Lung (tissue), 12 donors: ENCODE results near the gene PAXX. TPM values are rescaled to one million over a fixed set of nuclear protein-coding genes. Genes with fewer than 3 reads are reported as not detected.
A peak's percentile ranks its signal among the peaks of the same experiment; 100 is the strongest.
"Not testable (repeated sequence)": the region's sequence is repeated elsewhere in the genome, so short reads cannot be mapped to it uniquely, and the experiment has no call there.

Experiments
- ATAC-seq: fragments of 200-7000 bp; cut with Tn5 transposase; one replicate; pipeline ENCODE4 v1.9.1; 2020; ENCODE audit warnings: moderate number of reproducible peaks; ENCODE audit not compliant: insufficient read depth, low FRiP score
- DNase-seq, 3 donors: peaks; one replicate each; pipeline ENCODE4 v3.0.0-alpha.2; 2013 to 2017
- H3K27ac ChIP-seq, 2 donors: one replicate each; pipeline ENCODE4 v1.5.1; 2013; ENCODE audit warnings: mild to moderate bottlenecking in 2 of 2, moderate library complexity in 2 of 2, control low read depth in 1 of 2, inconsistent platforms in 1 of 2, low read depth in 1 of 2, low read length in 1 of 2
- H3K27me3 ChIP-seq, 3 donors: one replicate each; pipeline ENCODE4 v1.5.1; 2013; ENCODE audit warnings: low read length in 2 of 3; ENCODE audit not compliant: control insufficient read depth in 3 of 3, insufficient read depth in 3 of 3
- H3K36me3 ChIP-seq, 4 donors: one replicate each; pipeline ENCODE4 v1.5.1; 2013; ENCODE audit warnings: low read length in 4 of 4, mild to moderate bottlenecking in 1 of 4, moderate library complexity in 1 of 4; ENCODE audit not compliant: control insufficient read depth in 4 of 4, insufficient read depth in 4 of 4
- H3K4me1 ChIP-seq, 5 donors: one replicate each; pipeline ENCODE4 v1.5.1; 2013; ENCODE audit warnings: low read length in 5 of 5, mild to moderate bottlenecking in 2 of 5, moderate library complexity in 1 of 5; ENCODE audit not compliant: control insufficient read depth in 5 of 5, insufficient read depth in 5 of 5
- H3K4me3 ChIP-seq: one replicate; pipeline ENCODE4 v1.5.1; 2013; ENCODE audit warnings: mild to moderate bottlenecking, control low read depth, moderate library complexity
- H3K9ac ChIP-seq, 2 donors: one replicate each; pipeline ENCODE4 v1.5.1; 2013; ENCODE audit warnings: low read length in 2 of 2, control low read depth in 1 of 2; ENCODE audit not compliant: insufficient read depth in 1 of 2
- H3K9me3 ChIP-seq, 4 donors: one replicate each; pipeline ENCODE4 v1.5.1; 2013; ENCODE audit warnings: low read length in 3 of 4, mild to moderate bottlenecking in 1 of 4, moderate library complexity in 1 of 4; ENCODE audit not compliant: control insufficient read depth in 4 of 4, insufficient read depth in 3 of 4
- WGBS, 2 donors: extraction: QIAGEN DNeasy Blood & Tissue Kit; methylation state at CpG; one replicate each; pipeline ENCODE4 v1.1.7; 2013; 5-methylcytosine and 5-hydroxymethylcytosine counted together
- polyA plus RNA-seq, 2 donors: library from polyadenylated mRNA; stranded (reverse); fragments of 200-250 nt; gene quantifications; one replicate each; pipeline ENCODE4 v1.2.1, GENCODE V29; 2013
- total RNA-seq, 2 donors: library from RNA; depleted of rRNA in 1 of 2; stranded (reverse); fragments of >200 nt in 1 of 2; gene quantifications; one replicate each; pipeline ENCODE4 v1.2.1, GENCODE V29; 2014 to 2021
- TF ChIP-seq, protein P1 (sequence below): IDR thresholded peaks from 2 replicates; pipeline ENCODE4 v1.5.1; 2012; ENCODE audit warnings: mild to moderate bottlenecking; ENCODE audit errors: control extremely low read depth, extremely low read depth
- donor health status: control.
- donor health status: control.
- donor health status: Bipolar disorder and iron deficiency.
- donor health status: healthy.
- donor health status: DM: yes; HTN: yes; CAD: no.

PAXX gene
- total and polyA plus RNA-seq, 4 donors, result 16.6 to 172 (median 59.4) TPM

DNA sequence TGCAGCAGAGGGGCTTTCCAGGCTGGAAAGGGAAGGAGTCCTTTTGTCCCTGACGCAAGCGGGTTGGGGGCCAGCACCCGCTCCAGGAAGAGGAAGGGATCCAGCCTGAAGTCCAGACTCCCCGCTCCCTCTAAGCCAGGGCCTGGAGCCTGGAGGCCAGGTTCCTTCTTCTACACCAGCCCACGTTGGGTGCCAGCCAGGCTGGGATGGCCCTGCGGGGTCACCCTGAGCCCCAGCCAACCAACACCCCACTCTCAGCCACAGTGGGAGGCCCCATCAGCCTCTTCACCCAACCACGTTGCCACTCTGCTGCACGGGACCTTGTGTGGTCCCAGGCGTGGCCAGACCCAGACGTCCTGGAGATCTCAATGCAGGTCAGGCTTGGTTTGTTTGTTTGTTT lies 40.6 kb downstream of the PAXX start:
- ATAC-seq (no peak), DNase-seq (no peak)
- H3K36me3 ChIP-seq, result peaks cover 0 to 2% (median 0%) of the 10 kb centered on the region in 4 donors
- 32 to 69% methylated on average over 10 of the region's 10 CpGs for WGBS, 2 donors
- H3K4me1 ChIP-seq, result peaks cover 0 to 13% (median 4%) of the 10 kb centered on the region in 5 donors
- peak overlapping the region in 1 of 2 donors; percentile 2 for H3K27ac ChIP-seq
- TF ChIP-seq, protein P1, sequence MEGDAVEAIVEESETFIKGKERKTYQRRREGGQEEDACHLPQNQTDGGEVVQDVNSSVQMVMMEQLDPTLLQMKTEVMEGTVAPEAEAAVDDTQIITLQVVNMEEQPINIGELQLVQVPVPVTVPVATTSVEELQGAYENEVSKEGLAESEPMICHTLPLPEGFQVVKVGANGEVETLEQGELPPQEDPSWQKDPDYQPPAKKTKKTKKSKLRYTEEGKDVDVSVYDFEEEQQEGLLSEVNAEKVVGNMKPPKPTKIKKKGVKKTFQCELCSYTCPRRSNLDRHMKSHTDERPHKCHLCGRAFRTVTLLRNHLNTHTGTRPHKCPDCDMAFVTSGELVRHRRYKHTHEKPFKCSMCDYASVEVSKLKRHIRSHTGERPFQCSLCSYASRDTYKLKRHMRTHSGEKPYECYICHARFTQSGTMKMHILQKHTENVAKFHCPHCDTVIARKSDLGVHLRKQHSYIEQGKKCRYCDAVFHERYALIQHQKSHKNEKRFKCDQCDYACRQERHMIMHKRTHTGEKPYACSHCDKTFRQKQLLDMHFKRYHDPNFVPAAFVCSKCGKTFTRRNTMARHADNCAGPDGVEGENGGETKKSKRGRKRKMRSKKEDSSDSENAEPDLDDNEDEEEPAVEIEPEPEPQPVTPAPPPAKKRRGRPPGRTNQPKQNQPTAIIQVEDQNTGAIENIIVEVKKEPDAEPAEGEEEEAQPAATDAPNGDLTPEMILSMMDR, result no peak
- no peak overlapping the region for H3K9ac ChIP-seq
- peaks cover 0 to 3% (median 0%) of the 10 kb centered on the region in 3 donors for H3K27me3 ChIP-seq
- no peaks in the 10 kb centered on the region for H3K9me3 ChIP-seq
- H3K4me3 ChIP-seq, result no peak overlapping the region

DNA sequence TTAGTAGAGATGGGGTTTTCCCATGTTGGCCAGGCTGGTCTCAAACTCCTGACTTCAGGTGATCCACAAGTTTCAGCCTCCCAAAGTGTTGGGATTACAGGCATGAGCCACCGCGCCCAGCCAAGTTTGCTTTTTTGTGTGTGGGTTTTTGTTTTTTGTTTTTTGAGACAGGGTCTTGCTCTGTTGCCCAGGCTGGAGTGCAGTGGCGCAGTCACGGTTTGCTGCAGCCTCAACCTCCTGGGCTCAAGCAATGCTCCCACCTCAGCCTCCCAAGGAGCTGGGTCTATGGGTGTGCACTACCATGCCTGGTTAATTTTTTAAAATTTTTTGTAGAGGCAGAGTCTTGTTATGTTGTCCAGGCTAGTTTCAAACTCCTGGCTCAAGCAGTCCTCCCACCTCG lies 41.3 kb downstream of the PAXX start:
- H3K27me3 ChIP-seq, H3K4me3 ChIP-seq, ATAC-seq, H3K36me3 ChIP-seq, DNase-seq, H3K27ac ChIP-seq, H3K9me3 ChIP-seq: not testable (repeated sequence)
- 72 to 89% methylated on average over 5 of the region's 5 CpGs for WGBS, 2 donors
- Histone ChIP-seq H3K9ac (peak overlapping the region in 1 of 2 donors; percentile 9), H3K4me1 (peaks cover 0 to 12% (median 3%) of the 10 kb centered on the region in 5 donors)

DNA sequence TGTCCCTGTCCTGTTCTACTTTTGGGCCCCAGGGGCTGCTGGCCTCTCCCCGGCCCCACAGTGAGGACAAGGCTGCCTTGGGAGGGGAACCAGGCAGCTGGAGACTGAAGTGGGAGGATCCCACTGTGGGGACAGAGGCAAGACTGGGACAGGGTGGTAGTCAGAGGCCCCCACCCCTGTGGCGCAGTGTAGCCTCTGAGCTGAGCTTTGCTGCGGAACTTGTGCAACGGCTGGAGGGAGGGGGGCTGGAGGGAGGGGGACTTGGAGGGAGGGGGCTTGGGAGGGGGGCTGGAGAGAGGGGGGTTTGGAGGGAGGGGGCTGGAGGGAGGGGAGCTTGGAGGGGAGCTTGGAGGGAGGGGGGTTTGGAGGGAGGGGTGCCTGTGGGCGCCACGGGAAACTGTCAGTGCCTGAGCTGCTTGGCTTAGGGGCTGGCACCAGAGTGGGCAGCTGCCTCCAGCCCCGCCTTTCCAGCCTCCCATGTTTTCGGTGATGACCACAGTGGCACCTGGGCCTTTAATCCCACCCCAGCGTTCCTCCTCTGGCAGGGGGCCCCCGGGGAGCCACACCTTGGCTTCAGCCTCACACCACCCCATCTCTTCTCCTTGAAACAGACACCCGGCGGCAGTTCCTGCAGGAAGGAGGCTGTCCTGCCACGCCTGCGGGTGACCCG lies 42.0 kb downstream of the PAXX start:
- H3K4me1 ChIP-seq, result peaks cover 0 to 8% (median 0%) of the 10 kb centered on the region in 5 donors
- 26 to 35% methylated on average over 15 of the region's 15 CpGs for WGBS, 2 donors

More for the DNA sequence above, 42.0 kb downstream of the PAXX start:
- no peak overlapping the region for H3K4me3 ChIP-seq
- H3K36me3 ChIP-seq, result peaks cover 0 to 5% (median 0%) of the 10 kb centered on the region in 4 donors
- DNase-seq (no peak), ATAC-seq (no peak)
- peak overlapping the region in 1 of 2 donors; percentile 20 for H3K27ac ChIP-seq
- H3K9me3 ChIP-seq, result no peaks in the 10 kb centered on the region
- TF ChIP-seq, protein P1, result no peak
- no peaks in the 10 kb centered on the region for H3K27me3 ChIP-seq
- no peak overlapping the region for H3K9ac ChIP-seq
